GM12878 (cell line): ENCODE results near the gene SLC35G4. TPM values are rescaled to one million over a fixed set of nuclear protein-coding genes. Genes with fewer than 3 reads are reported as not detected.

Experiments
- ATAC-seq: fragments of 200-7000 bp; cut with Tn5 transposase; 3 replicates; pipeline ENCODE4 v1.9.1; 2020; ENCODE audit warnings: mild to moderate bottlenecking, moderate library complexity
- BruUV-seq: library from RNA; stranded (reverse); fragments of 400-500 nt; replicated peaks from 2 replicates; lab custom pipeline; 2021; lab: Mats Ljungman, UMichigan
- CTCF ChIA-PET: fragments of 300-600 bp; sonication (Branson Sonifier 250); formaldehyde crosslinking; extraction: SDS; loops from one replicate; lab custom pipeline; 2021; ENCODE audit warnings: inconsistent platforms; lab: Yijun Ruan, JAX
- POLR2A ChIA-PET: fragments of 350-600 bp; formaldehyde crosslinking; extraction: SDS; loops from one replicate; lab custom pipeline; 2021; ENCODE audit warnings: inconsistent platforms; lab: Charles Lee
- RAD21 ChIA-PET: fragments of 300-600 bp; sonication (Branson Sonifier 250); formaldehyde crosslinking; loops from one replicate; lab custom pipeline; 2023; ENCODE audit warnings: antibody characterized with exemption; ENCODE audit not compliant: unreplicated experiment; lab: Charles Lee
- SMC1A ChIA-PET: fragments of 300-600 bp; sonication (Branson Sonifier 250); formaldehyde crosslinking; loops from one replicate; lab custom pipeline; 2023; ENCODE audit not compliant: unreplicated experiment, uncharacterized antibody; lab: Charles Lee
- DNase-seq: peaks from one replicate; pipeline ENCODE4 v3.0.0-alpha.2; 2011; ENCODE audit warnings: low read depth, low spot score
- FAIRE-seq: peaks from 3 replicates; lab custom pipeline; 2011; peaks lifted over from hg19 to GRCh38; lab: Jason Lieb, UNC
- H2AFZ ChIP-seq: 2 replicates; pipeline ENCODE4 v1.6.0; 2011; ENCODE audit warnings: low read depth, low read length, control low read depth; ENCODE audit not compliant: control insufficient read depth
- H3K27ac ChIP-seq: 2 replicates; pipeline ENCODE4 v1.5.1; 2011; ENCODE audit warnings: control low read depth; ENCODE audit not compliant: control insufficient read depth, insufficient read depth
- H3K27me3 ChIP-seq, 2 experiments: replicated peaks in 1 of 2; 2 replicates each; pipeline versions ENCODE4 v1.6.0 to v1.6.1; 2011; ENCODE audit warnings: low read length in 1 of 2; ENCODE audit not compliant: control insufficient read depth in 2 of 2, insufficient read depth in 2 of 2
- H3K36me3 ChIP-seq, 2 experiments: 2 replicates each; pipeline ENCODE4 v1.5.1; 2011; ENCODE audit warnings: low read length in 1 of 2; ENCODE audit not compliant: control insufficient read depth in 2 of 2, insufficient read depth in 2 of 2
- H3K4me1 ChIP-seq: 2 replicates; pipeline ENCODE4 v1.6.1; 2011; ENCODE audit warnings: mild to moderate bottlenecking, low read length, moderate library complexity, mixed read lengths; ENCODE audit not compliant: control insufficient read depth, insufficient read depth
- H3K4me2 ChIP-seq: 2 replicates; pipeline ENCODE4 v1.6.0; 2011; ENCODE audit warnings: control low read depth; ENCODE audit not compliant: control insufficient read depth, insufficient read depth
- H3K4me3 ChIP-seq: fragments of 200-600 bp; sonication (generic); 2 replicates; pipeline ENCODE4 v1.5.1; 2016
- H3K79me2 ChIP-seq: 2 replicates; pipeline ENCODE4 v1.6.0; 2011; ENCODE audit warnings: low read length; ENCODE audit not compliant: control insufficient read depth, insufficient read depth
- H3K9ac ChIP-seq: 2 replicates; pipeline ENCODE4 v1.8.0; 2011; ENCODE audit warnings: low read length, control low read depth, mixed read lengths; ENCODE audit not compliant: control insufficient read depth, insufficient read depth
- H3K9me3 ChIP-seq: replicated peaks from 3 replicates; pipeline ENCODE4 v1.5.1; 2011; ENCODE audit warnings: mild to moderate bottlenecking, low read length; ENCODE audit not compliant: control insufficient read depth, insufficient read depth
- H4K20me1 ChIP-seq: 2 replicates; pipeline ENCODE4 v1.6.0; 2011; ENCODE audit not compliant: control insufficient read depth, insufficient read depth
- BCL11A ChIP-seq: IDR thresholded peaks from 2 replicates; pipeline ENCODE4 v1.6.1; 2011; ENCODE audit warnings: low read depth, low read length
- BHLHE40 ChIP-seq, 2 experiments: fragments of 450-650 bp in 1 of 2; IDR thresholded peaks; 2 replicates each; pipeline ENCODE4 v1.6.1; 2011 to 2017; ENCODE audit warnings: low read depth in 2 of 2, borderline replicate concordance in 1 of 2, improper control_type of control experiment in 1 of 2, low read length in 1 of 2, mild to moderate bottlenecking in 1 of 2
- BMI1 ChIP-seq: fragments of 450-650 bp; IDR thresholded peaks from 2 replicates; pipeline ENCODE4 v1.6.1; 2016; ENCODE audit warnings: mild to moderate bottlenecking, moderate library complexity, borderline replicate concordance
- CREM ChIP-seq: IDR thresholded peaks from 2 replicates; pipeline ENCODE4 v1.6.1; 2014; ENCODE audit warnings: antibody characterized with exemption, low read depth
- EGR1 ChIP-seq, 2 experiments: IDR thresholded peaks; 1 replicate in 1 of 2; 2 replicates in 1 of 2; pipeline ENCODE4 v1.6.1; 2011 to 2012; ENCODE audit warnings: low read depth in 2 of 2, low read length in 2 of 2, borderline replicate concordance in 1 of 2, mild to moderate bottlenecking in 1 of 2, moderate library complexity in 1 of 2
- NBN ChIP-seq: fragments of 450-650 bp; IDR thresholded peaks from 2 replicates; pipeline ENCODE4 v1.6.1; 2016
- NFYB ChIP-seq: IDR thresholded peaks from 2 replicates; pipeline ENCODE4 v1.6.1; 2011; ENCODE audit warnings: low read depth, mild to moderate bottlenecking, low read length, improper control_type of control experiment, moderate library complexity; ENCODE audit not compliant: insufficient read depth
- NKRF ChIP-seq: fragments of 450-650 bp; conservative IDR thresholded peaks from 2 replicates; pipeline ENCODE4 v1.6.1; 2017; ENCODE audit warnings: mild to moderate bottlenecking, moderate library complexity
- NRF1 ChIP-seq: conservative IDR thresholded peaks from 2 replicates; pipeline ENCODE4 v1.6.1; 2011; ENCODE audit warnings: mild to moderate bottlenecking, low read depth, low read length, improper control_type of control experiment
- PBX3 ChIP-seq: IDR thresholded peaks from 2 replicates; pipeline ENCODE4 v1.6.1; 2011; ENCODE audit warnings: mild to moderate bottlenecking, low read depth, low read length, moderate library complexity; ENCODE audit not compliant: insufficient replicate concordance
- POU2F2 ChIP-seq: IDR thresholded peaks from 3 replicates; pipeline ENCODE4 v1.6.1; 2011; ENCODE audit warnings: low read depth, mild to moderate bottlenecking, low read length, borderline replicate concordance
- RBBP5 ChIP-seq: fragments of 200-600 bp; sonication (generic); conservative IDR thresholded peaks from 2 replicates; pipeline ENCODE4 v1.6.1; 2016
- SIN3A ChIP-seq: IDR thresholded peaks from 2 replicates; pipeline ENCODE4 v1.6.1; 2012; ENCODE audit warnings: low read depth, low read length, improper control_type of control experiment
- TBL1XR1 ChIP-seq: IDR thresholded peaks from 2 replicates; pipeline ENCODE4 v1.6.1; 2012; ENCODE audit warnings: low read depth, low read length, improper control_type of control experiment
- USF2 ChIP-seq: IDR thresholded peaks from 2 replicates; pipeline ENCODE4 v1.6.1; 2011; ENCODE audit warnings: low read depth, low read length, improper control_type of control experiment, borderline replicate concordance
- YY1 ChIP-seq: IDR thresholded peaks from 2 replicates; pipeline ENCODE4 v1.6.1; 2011; ENCODE audit warnings: low read depth, mild to moderate bottlenecking, low read length
- ZBTB33 ChIP-seq: fragments of 450-650 bp; IDR thresholded peaks from 2 replicates; pipeline ENCODE4 v1.6.1; 2017; ENCODE audit warnings: mild to moderate bottlenecking
- ZSCAN29 ChIP-seq: fragments of 450-650 bp; IDR thresholded peaks from 2 replicates; pipeline ENCODE4 v1.6.1; 2017; ENCODE audit warnings: mild to moderate bottlenecking, moderate library complexity
- WGBS: methylation state at CpG from one replicate; pipeline ENCODE4 v1.1.6; 2016; ENCODE audit warnings: low lambda C conversion rate; ENCODE audit not compliant: insufficient replicate concordance, insufficient coverage; ENCODE audit errors: missing lambda C conversion rate; 5-methylcytosine and 5-hydroxymethylcytosine counted together
- in situ Hi-C: fragments of 300-500 bp; cut with MboI; formaldehyde crosslinking; loops from 9 replicates; pipeline ENCODE4 v1.14.3; 2018; ENCODE audit warnings: mixed read lengths
- intact Hi-C: fragments of 100-400 bp; cut with micrococcal nuclease; formaldehyde crosslinking; loops from one replicate; pipeline ENCODE4 v1.14.2; 2022; ENCODE audit not compliant: unreplicated experiment
- polyA plus RNA-seq, 11 experiments: library from polyadenylated mRNA; depleted of rRNA in 4 of 11; unstranded in 6 of 11; stranded (reverse) in 5 of 11; fragments of >200 nt; fragmentation: Nextera tagmentation in 4 of 11; fragmentation: Illumina TruSeq in 1 of 11; extraction: Ambion mirVana in 4 of 11; extraction: Trizol in 1 of 11; gene quantifications; 1 replicate in 1 of 11; 2 replicates in 10 of 11; pipeline versions ENCODE4 v1.2.1 to v1.2.3, GENCODE V29; 2011 to 2016; ENCODE audit warnings: inconsistent platforms in 2 of 11, missing spikeins in 2 of 11, low read depth in 1 of 11
- total RNA-seq, 4 experiments: library from RNA; depleted of rRNA in 3 of 4; stranded (reverse); fragments of >200 nt in 3 of 4; fragmentation: Illumina TruSeq in 1 of 4; extraction: Trizol in 1 of 4; gene quantifications; 2 replicates each; pipeline versions ENCODE4 v1.2.1 to v1.2.3, GENCODE V29; 2013 to 2021

Gene SLC35G4
- total and polyA plus RNA-seq, 10 of the 15 experiments (the other 5 are each of a cell fraction or from before 2014, with no cell fraction given): not detected

- TF ChIP-seq SIN3A: no peak
- TF ChIP-seq RBBP5: no peak
- no peak for TF ChIP-seq NFYB
- no peak for TF ChIP-seq CREM
- TF ChIP-seq POU2F2: no peak
- no peak for TF ChIP-seq TBL1XR1
- no peak for TF ChIP-seq USF2
- no peak for TF ChIP-seq PBX3
- TF ChIP-seq ZBTB33: no peak
- TF ChIP-seq BMI1: no peak
- no peak for TF ChIP-seq ZSCAN29
- no peak for TF ChIP-seq EGR1 (IDR thresholded peaks at IDR 0.05; ENCODE audit: borderline replicate concordance in 1 of 2, low read depth in 2 of 2, low read length in 2 of 2)
- TF ChIP-seq BCL11A: no peak
- no peak for TF ChIP-seq NKRF
- TF ChIP-seq NBN: no peak
- no peak for TF ChIP-seq NRF1
- TF ChIP-seq YY1: no peak
- TF ChIP-seq BHLHE40 (IDR thresholded peaks at IDR 0.05; ENCODE audit: borderline replicate concordance in 1 of 2, low read depth in 2 of 2, low read length in 1 of 2): no peak
- Histone ChIP-seq H3K4me2 (no peak overlapping the region), H3K27me3 (peaks cover 0 to 2% of the 10 kb centered on the region in 2 experiments; a peak in 2 of 4 replicates), H3K27ac (no peak overlapping the region), H3K9ac (no peak overlapping the region), H3K9me3 (no peaks in the 10 kb centered on the region), H4K20me1 (no peaks in the 10 kb centered on the region), H3K4me3 (no peak overlapping the region), H2AFZ (no peak overlapping the region), H3K36me3 (no peaks in the 10 kb centered on the region), H3K79me2 (no peaks in the 10 kb centered on the region), H3K4me1 (no peaks in the 10 kb centered on the region)
- CTCF ChIA-PET: interaction anchor here (0.6 to 3.6 kb wide), 22 partner anchors 11 to 581 kb away, joined by 3 to 19 read pairs (median 4); no protein-coding TSS in a partner anchor
- RAD21 ChIA-PET: interaction anchor here (1.2 to 2.6 kb wide), 3 partner anchors 86 to 339 kb away, joined by 3 to 12 read pairs (median 4); no protein-coding TSS in a partner anchor
- POLR2A ChIA-PET: no interaction called here
- DNase-seq (no peak), ATAC-seq (no peak), FAIRE-seq (no peak)
- intact Hi-C loops: loop anchor here (2.0 to 5.0 kb wide), 3 partner anchors 72 to 383 kb away; no protein-coding TSS in a partner anchor
- SMC1A ChIA-PET: interaction anchor here (1.1 to 1.3 kb wide), 4 partner anchors 21 to 89 kb away, joined by 3 to 4 read pairs (median 4); no protein-coding TSS in a partner anchor
- 40% methylated on average over 5 of the region's 5 CpGs for WGBS
- in situ Hi-C loops: no loop called here
- BruUV-seq: no TSS peak
Measured at GRCh38 chr18:11655606-11655932, 46.2 kb downstream of the SLC35G4 start.
